ENCODE measurements around the gene GHDC. TPM values are rescaled to one million over a fixed set of nuclear protein-coding genes. Genes with fewer than 3 reads are reported as not detected.

The GHDC gene
- total RNA-seq, 1 experiment from 2014 or later = 8.5 TPM

DNA sequence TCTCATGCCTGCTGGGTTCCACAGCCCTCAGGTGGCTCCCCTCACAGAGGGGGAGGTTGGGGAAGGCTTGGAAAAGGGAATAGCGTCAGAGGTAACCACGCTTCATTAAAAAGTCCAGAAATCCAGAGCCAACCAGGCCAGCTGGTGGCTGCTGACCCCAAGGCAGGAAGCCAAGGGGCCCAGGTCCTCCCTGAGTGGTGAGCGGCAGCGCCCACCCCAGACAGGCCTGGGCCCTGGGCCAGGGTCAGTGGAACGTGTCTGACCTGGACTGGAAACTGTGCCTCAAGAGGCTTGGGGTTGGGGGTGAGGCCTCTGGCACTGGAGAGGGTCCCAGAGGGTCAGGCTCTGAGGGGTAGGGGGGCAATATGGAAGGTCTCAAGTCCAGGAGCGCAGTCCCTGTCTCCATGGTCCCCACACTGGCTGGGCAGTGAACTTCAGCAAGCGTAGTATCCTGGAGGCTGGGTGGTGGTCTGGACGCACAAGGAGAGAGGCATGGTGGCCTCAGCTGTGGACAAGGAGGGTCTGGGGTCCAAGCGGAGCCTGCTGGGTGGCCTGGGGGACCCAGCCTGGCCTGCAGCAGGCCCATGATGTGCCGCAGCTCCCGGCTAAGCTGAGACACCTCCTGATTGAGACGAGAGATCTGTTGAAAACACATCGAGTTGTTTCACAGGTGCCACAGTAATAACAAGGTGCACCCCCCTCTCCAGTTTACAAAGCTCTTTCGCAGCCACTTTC, 34.3 kb downstream of the GHDC start:
- no peak overlapping the region for H2BK12ac ChIP-seq (ENCODE audit: insufficient read length, low read depth, low read length)
- no peaks in the 10 kb centered on the region for H3K9me3 ChIP-seq (ENCODE audit: control insufficient read depth, low read depth, low read length)
- H2AK5ac ChIP-seq (ENCODE audit: insufficient read length, low read length) = no peak overlapping the region
- H3K4me3 Mint-ChIP-seq = no peak overlapping the region
- H3K56ac ChIP-seq (ENCODE audit: insufficient read length, low read depth, low read length) = no peak overlapping the region
- H3K4me2 ChIP-seq (ENCODE audit: insufficient read depth, insufficient read length, low read length) = no peak overlapping the region
- H3K9me3 Mint-ChIP-seq = no peaks in the 10 kb centered on the region
- H3K27ac Mint-ChIP-seq = no peak overlapping the region; a peak in 1 of 7 replicates
- H3K23me2 ChIP-seq (ENCODE audit: insufficient read length, low read depth, low read length, poor library complexity, severe bottlenecking) = peaks cover 6% of the 10 kb centered on the region
- H3K36me3 Mint-ChIP-seq (ENCODE audit: insufficient read depth in 1 of 3, low read depth in 3 of 3) = no peaks in the 10 kb centered on the region
- H2BK15ac ChIP-seq (ENCODE audit: low read depth, low read length) = no peak overlapping the region
- TF ChIP-seq, protein P1, sequence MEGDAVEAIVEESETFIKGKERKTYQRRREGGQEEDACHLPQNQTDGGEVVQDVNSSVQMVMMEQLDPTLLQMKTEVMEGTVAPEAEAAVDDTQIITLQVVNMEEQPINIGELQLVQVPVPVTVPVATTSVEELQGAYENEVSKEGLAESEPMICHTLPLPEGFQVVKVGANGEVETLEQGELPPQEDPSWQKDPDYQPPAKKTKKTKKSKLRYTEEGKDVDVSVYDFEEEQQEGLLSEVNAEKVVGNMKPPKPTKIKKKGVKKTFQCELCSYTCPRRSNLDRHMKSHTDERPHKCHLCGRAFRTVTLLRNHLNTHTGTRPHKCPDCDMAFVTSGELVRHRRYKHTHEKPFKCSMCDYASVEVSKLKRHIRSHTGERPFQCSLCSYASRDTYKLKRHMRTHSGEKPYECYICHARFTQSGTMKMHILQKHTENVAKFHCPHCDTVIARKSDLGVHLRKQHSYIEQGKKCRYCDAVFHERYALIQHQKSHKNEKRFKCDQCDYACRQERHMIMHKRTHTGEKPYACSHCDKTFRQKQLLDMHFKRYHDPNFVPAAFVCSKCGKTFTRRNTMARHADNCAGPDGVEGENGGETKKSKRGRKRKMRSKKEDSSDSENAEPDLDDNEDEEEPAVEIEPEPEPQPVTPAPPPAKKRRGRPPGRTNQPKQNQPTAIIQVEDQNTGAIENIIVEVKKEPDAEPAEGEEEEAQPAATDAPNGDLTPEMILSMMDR (conservative IDR thresholded peaks at IDR 0.05) = no peak
- no peak overlapping the region for H2BK120ac ChIP-seq (ENCODE audit: low read depth, low read length, poor library complexity, severe bottlenecking)
- H3K4me1 Mint-ChIP-seq = peaks cover 15 to 18% of the 10 kb centered on the region in 2 experiments
- no peak overlapping the region for H3K9ac ChIP-seq (ENCODE audit: extremely low read depth, insufficient read length, low read length)
- no peak overlapping the region for H3T11ph ChIP-seq (ENCODE audit: low read length)
- WGBS (ENCODE audit: extremely low coverage, insufficient read length, low lambda C conversion rate) = no CpG with 5 or more reads among the region's 14 CpGs
- no peak overlapping the region for H4K91ac ChIP-seq (ENCODE audit: insufficient read length, low read depth, low read length)
- no peak overlapping the region for H2AFZ ChIP-seq (ENCODE audit: low read length)
- peaks cover under 1% of the 10 kb centered on the region; the same call in 1 of the 2 replicates for H3K27me3 Mint-ChIP-seq (ENCODE audit: low read depth)
- H3K27me3 ChIP-seq (ENCODE audit: insufficient read depth, low read length) = no peaks in the 10 kb centered on the region
- DNase-seq = no peak
- no peak overlapping the region for H4K8ac ChIP-seq (replicated peaks; ENCODE audit: insufficient read length, low read depth, low read length)
- no peaks in the 10 kb centered on the region for H3K79me2 ChIP-seq (ENCODE audit: insufficient read depth, low read length)
- H3K79me1 ChIP-seq (ENCODE audit: insufficient read depth, low read depth, low read length, poor library complexity, severe bottlenecking) = no peaks in the 10 kb centered on the region
- no peak overlapping the region for H2BK20ac ChIP-seq (ENCODE audit: low read depth, low read length, poor library complexity, severe bottlenecking)
- H3K18ac ChIP-seq (ENCODE audit: insufficient read length, low read depth, low read length) = no peak overlapping the region
- H4K20me1 ChIP-seq (ENCODE audit: control insufficient read depth, insufficient read depth, insufficient read length) = no peaks in the 10 kb centered on the region
- no peak overlapping the region for H2BK5ac ChIP-seq (ENCODE audit: insufficient read length, low read length)
- no peaks in the 10 kb centered on the region for H3K4me1 ChIP-seq (ENCODE audit: insufficient read depth, low read length)
- H3K23ac ChIP-seq (ENCODE audit: insufficient read length, low read depth, low read length) = no peak overlapping the region
- H4K5ac ChIP-seq (ENCODE audit: insufficient read length, low read depth, low read length) = no peak overlapping the region
- H3K27ac ChIP-seq (ENCODE audit: insufficient read length, low read depth, low read length) = no peak overlapping the region
- no peak overlapping the region for H3K14ac ChIP-seq (ENCODE audit: insufficient read depth, low read length)
- no peak overlapping the region for H3K4ac ChIP-seq (ENCODE audit: low read depth, low read length)
